Suppressor macrophage treated with lipopolysaccharide for 1 hour (primary cell): ENCODE results near the gene KLK8.
A peak's percentile ranks its signal among the peaks of the same experiment; 100 is the strongest.
"Not testable (repeated sequence)": the region's sequence is repeated elsewhere in the genome, so short reads cannot be mapped to it uniquely, and the experiment has no call there.

ENCODE experiments used
- DNase-seq, 3 donors: peaks; one replicate each; pipeline ENCODE4 v3.0.0-alpha.2; 2020 to 2022

The KLK8 gene

DNA sequence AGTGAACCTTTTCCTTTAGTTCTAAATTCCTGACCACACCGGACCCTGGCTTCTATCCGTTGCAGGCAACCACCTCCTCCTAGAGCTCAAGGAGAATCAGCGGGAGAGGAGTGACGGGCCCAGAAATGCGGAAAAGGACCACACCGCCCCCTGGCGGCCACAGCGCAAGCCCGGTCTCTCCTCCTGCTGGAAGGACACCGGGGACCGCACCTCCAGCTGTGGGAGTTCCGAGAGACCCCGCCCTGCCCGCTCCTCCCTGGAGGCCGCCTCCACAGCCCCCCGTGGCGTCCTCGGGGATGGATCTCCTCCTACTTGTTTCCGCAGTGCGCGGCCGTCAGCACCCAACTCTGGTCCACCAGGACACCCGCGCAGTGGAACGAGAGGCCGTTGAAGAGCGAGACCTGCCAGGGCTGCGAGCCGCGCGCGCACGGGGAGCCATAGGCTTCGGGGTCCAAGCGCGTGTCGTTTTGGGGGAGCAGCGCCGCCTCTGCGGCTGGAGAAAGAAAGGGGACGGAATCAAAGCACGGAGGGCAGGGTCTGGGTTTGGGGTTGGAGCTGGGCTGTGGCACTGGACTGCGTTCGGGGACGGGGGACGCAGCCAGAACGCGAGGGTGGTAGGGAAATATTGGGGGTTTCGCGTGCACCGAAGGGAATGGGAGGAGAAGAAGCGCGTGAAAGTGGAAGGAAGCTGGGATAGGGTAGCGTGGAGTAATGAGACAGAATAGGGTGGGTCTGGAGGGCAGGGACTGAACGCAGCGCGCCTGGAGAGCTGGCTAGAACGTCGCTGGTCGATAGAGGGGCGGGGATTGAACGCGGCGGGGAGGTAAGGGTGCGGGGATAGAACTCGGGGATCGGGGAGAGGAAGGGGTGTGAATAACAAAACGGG, 15.6 kb upstream of the KLK8 start:
- peak; percentile 61 to 86 (median 63) for DNase-seq

DNA sequence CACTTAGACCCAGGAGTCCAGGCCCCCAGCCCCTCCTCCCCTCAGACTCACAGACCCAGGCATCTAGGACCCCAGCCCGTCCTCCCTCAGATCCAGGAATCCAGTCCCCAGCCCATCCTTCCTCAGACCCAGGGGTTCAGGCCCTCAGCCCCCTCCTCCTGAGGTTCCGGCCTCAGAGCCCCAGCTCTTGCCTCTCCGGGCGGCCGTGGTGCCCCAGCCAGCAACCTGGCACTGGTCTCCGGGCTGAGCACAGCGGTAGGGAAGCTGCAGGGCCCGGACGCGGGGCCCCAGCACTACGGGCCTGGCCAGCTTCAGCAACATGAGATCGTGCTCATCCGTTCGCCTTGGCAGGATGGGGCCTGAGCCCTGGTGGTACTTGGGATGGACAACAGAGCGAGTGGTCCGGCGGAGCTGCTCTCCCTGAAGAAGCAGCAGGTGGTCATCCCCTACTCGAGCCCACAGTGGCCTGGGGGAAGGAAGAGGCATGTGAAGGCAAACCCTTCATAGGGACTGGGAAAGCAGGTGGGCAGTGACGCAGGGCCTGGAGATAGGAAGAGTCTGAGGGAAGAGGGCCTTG, 14.4 kb upstream of the KLK8 start:
- no peak for DNase-seq

DNA sequence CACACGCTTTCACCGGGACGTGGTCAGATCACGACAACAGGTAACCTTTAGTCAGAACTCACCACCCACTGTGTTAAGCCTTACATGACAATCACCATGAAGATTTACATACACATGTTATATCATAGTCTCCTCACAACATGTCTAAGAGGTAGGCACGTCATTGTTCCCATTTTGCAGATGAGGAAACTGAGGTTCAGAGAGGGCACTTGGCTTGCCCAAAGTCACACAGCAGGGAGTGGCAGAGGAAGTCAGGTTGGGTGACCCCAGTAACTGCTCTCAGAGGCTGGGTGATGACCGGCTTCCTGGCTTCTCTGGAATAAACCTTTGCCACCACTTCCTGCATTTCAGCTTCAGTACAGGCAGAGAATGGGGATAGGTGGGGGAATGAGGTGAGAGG, 12.8 kb upstream of the KLK8 start:
- no peak for DNase-seq

DNA sequence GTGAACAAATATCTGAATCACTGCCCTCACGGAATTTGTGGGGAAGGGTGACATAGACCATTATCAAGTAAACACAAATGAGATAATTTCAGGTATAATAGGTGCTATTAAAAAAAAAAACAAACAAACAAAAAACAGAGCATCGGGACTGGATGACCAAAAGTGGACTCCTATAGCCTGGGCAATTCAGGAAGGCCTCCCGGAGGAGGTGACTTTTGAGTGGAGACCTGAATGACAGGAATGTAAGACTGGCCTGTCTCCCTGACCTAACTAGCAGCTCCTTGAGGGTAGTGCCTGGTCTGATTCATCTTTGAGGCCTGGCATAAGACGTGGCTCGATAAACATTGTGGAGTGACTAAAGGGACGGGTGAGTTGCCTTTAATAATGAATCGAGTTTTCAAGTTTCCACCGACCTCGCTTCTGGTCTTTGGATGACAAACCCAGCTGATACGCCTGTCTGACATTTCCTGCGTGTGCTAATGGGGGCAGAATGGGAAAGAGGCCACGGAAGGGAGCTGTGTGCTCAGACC, 11.3 kb upstream of the KLK8 start:
- no peak for DNase-seq

DNA sequence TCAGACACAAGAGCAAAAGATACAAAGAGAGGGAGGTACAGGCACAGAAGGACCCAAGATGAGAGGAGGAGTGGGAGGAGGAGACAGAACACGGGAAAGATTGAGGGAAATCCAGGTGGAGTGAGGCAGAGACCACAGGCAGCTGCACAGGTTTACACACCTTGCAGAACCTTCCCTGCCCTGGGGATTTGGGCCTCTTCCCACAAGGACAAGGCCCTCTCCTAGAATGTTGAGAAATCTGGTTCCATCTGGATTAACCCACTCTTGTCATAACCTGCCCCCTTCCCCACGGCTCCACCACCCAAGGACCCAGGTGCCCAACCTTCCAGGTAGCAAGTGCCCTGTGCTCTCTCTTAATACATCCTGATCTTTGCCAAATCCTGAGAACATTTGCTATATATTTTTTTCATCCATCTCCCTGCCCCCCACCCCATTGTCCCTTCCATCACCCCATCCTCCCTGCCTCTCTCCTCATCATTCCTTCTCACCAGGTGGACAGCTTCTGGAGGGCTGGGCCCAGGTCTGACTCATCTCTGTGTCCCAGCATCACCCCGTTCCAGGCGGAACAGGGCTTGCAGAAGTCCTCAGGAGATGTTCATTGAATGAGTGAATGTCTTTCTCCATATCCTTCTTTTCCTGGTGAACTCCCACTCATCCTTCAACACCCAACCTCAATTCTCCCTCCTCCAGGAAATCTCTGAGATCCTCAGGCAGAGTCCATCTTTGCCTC, 8.8 kb upstream of the KLK8 start:
- DNase-seq = no peak

DNA sequence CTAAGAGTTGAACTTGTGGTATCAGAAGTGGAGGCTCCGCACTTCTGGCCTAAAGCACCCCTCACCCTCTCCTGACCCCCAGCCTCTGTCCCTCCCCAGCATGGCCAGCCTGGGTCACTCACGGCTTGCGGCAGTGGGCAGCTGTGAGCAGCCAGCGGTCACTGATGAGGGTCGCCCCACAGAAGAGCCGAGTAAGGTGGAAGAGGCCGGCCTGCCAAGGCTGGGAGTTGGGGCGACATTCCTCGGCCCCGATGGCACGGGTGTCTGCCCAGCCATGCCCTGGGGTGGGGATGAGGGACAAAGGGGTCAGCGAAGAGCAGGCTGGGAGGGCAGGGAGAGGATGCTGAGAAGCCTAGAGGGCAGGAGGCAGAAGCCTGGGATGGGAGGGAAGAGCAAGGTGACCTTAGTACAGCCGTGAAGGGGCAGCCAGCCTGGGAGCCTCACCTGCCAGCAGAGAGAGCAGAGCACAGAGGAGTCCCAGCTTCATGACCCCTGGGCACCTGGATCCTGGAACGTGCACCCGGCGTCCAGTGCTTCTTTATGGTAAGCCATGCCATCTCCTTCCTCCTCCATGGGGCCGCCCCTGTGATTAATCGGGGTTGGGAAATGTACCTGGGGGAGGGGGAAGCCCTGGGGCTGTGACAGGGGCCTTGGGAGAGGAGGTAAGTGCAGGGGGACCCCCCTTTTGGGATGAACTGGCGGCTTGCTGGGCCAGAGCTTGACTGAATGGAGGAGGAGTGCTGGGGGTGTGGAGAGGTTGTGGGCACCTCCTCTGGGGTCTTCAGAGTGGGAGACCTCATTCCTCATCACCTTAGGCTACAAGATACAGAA, 7.9 kb upstream of the KLK8 start:
- DNase-seq = peak in 1 of 3 donors; percentile 25

DNA sequence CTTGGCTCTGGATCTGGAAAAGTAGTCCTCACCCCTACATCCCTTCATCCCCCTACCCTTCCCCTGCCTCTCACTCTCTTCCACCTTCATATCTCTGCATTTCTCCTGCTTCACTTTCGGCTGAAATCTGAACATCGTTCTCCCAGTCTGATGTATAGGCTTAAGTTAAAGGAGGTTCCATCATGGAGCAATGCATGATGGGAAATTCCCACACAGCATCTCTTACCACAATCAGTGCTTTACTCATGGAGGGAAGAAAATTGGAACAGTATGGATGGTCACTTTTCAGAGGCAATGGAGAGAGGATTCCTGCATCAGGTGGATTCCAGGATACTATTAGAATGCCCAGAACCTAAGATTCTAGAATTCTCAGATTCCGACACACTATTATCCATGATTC, 6.1 kb upstream of the KLK8 start:
- DNase-seq = no peak

DNA sequence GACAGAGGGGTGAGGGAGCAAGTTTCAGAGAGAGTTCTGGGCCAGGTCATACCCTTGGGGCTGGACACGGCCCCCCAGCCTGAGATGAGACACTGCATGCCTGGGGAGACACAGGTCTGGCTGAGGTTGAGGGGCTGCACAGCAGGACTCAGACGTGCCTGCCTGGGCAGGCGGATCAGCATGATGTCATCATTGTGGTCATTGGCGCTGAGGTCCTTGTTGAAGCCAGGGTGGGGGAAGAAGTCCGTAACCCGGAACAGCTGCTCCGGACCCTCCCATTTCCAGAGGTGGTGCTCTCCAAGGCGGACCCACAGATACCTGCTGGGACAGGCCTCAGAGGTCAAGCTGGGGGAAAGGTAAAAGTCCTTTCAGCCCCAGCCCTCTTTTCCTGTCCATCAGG, 5.0 kb upstream of the KLK8 start:
- no peak for DNase-seq

DNA sequence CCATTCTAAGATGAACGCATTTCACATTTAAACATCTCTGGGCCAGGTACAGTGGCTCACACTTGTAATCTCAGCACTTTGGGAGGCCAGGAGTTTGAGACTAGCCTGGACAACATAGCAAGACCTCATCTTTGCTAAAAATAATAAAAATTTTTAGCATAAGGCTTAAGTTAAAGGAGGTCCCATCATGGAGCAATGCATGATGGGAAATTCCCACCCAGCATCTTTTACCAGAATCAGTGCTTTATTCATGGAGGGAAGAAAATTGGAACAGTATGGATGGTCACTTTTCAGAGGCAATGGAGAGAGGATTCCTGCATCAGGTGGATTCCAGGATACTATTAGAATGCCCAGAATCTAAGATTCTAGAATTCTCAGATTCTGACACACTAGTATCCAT, 3.8 kb upstream of the KLK8 start:
- DNase-seq = no peak

DNA sequence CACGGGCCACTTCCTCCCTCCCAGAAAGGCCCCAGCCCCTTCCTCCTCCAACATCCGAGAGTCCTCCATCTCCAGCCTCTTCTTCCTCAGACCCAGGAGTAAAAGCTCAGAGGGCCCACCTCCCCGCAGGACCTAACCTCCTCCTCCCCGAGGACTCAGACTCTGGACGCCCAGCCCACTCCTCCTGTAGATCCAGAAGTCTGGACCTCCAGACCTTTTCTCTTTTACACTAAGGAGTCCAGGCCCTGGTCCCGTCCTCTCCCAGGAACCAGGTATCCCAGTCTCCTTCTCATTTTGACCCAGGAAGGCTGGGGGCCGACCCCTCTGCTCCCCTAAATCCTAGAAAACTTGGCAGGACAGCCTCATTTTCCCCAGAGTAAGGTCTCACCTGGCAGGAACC, 1.9 kb upstream of the KLK8 start:
- no peak for DNase-seq

DNA sequence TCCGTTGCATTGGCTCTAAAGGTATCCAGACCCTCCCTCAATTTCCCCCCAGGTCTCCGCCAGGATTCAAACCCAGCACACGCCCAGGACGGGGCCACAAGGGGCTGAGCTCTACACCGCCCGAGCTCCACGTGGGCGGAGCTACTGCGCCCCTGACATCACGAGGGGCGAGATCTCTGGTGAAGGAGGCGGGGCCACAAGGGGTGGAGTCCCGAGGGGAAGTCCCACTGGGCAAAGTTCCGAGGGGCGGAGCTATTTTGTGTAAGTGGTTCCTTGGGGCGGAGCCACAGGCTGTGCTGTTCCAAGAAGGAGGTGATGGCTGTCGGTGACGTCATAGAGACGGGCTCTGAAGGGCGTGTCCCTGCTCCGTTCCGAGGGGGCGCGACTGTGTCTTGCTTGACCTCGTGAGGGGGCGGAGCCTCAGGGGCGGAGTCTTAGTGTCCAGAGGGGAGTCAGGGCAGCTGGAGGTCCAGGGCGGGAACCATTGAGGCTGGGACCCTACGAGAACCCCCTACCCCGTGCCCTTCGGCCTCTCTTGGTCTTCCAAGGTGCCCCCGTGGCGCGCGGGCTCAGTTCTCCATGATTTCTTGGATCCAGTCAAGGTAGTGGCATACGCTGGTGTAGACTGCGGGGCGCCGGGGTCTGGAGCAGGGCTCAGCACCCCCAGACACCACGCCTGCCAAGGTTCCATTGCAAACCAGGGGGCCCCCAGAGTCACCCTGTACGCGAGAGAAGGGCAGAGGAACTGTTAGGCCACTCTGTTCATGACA, 1.3 kb upstream of the KLK8 start:
- peak; percentile 34 to 68 (median 59) for DNase-seq

DNA sequence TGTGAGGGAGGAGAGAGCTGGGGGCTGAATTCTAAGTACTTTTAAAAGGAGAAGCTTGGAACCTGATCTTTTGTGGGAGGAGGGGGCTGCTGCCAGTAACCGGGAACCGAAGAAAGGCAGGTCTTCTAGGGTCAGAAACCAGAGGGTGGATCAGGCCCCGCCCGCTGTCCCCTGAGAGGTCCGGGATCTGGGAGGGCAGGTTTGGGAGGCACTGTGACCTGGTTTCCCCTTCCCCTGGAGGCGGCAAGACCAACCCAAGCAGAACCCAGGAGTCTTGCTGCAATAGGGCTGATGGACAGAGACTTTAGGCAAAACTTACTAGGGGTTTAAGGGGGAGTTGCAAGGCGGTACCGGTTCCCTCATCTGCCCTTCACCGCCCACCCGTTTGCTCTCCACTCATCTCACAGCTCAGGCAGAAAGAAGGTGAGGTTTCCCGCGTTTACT, 707 bp upstream of the KLK8 start:
- DNase-seq = no peak

DNA sequence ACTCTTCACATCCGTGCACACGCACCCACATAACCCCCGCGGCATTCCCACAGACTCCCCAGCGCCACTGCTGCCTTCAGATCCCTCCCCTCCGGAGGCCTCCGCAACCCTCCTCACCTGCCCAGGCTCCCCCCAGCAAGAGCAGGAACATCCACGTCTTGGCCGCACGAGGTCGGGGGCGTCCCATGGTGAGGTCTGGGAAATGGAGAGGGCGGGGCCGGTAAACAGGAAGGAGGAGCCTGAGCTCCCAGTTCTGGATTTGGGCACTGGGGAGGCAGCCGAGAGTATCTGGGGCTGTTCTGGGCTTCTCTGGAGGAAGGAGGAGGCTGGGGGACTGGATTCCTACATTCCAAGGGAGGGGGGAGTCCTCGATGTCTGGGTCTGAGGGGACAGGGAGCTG, 423 bp downstream of the KLK8 start:
- no peak for DNase-seq

DNA sequence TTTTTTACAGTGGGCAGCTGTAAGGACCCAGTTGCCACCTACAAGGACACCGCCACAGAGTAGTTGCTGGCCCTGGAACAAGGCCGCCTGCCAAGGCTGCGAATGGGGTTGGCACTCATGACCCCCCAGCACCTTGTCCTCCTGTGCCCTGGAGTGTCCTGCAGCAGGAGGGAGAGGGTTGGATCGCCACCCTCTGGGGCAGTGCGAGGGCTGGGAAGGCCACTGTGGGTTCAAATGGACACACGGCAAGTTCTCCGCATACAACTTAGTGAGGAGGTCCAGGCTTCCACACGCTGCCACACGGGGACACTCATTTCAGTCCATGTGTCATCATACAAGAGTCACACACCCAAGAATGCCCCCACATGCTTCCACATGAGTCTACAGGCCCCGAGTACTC, 978 bp downstream of the KLK8 start:
- DNase-seq = no peak

DNA sequence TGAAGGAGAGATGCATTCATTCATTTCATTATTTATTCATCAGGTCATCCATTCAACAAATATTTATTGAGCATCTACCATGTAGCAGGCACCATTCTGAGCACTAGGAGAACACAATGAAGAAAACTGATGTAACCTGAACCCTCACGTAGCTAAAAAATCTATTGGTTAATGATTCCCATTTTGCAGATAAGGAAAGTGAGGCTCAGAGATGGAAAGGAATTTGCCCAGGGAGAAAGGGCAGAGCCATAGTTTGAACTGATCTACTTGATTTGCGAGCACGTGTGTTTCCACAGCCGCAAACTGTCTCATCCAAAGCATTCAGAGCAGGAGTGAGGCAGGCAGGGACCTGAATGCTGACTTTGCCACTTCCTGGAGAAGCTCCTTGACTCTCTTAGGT, 2.7 kb downstream of the KLK8 start:
- DNase-seq = no peak

DNA sequence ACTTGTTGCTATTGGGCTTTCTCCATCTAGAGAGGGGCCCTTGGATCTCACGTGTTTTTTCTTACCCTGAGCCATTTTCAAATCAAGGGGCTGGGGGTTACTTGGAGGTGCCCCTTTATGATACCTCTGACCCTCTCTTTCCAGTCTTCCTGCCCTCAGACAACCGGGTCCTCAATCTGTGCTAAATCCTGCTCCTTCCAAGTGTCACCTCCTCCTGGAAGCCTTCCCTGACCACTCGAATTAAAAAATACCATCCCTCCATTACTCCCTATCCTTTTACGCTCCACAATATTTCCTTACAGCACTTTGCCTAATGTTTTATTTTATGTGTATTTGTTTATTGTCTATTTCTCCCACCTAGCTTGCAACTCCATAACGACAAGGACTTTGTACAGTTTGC, 3.3 kb downstream of the KLK8 start:
- DNase-seq = no peak

DNA sequence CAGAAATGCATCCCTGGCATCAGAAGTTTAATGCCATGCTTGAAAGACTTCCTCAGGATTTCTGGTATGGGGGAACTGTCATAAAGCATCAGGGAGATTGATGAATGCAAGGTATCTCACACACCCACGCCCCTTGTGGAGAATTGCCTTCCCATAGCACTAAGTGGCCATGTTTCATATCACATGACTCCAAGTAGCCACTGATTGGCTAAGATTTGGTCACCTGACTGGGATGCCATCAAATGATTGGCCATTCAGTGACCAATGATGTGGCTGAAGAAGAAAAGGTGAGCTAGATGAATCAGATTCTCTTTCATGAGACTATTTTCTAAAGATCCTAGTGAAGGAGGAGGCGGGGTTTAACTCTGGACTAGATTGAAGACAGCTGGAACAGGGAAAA, 7.3 kb downstream of the KLK8 start:
- DNase-seq = no peak

DNA sequence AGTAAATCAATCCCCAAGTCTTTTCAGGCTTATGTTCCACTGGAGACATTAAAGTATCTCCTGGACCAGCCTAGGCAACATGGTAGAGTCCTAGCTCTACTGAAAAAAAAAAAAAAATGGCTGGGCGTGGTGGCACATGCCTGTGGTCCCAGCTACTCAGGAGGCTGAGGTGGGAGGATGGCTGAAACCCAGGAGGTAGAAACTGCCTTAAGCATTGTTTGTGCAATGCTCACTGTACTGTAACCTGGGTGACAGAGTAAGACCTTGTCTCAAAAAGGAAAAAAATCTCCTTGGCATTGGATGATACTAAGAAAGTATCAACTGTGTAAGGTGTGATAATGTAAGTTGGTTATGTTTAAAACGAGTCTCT, 8.8 kb downstream of the KLK8 start:
- DNase-seq = no peak

DNA sequence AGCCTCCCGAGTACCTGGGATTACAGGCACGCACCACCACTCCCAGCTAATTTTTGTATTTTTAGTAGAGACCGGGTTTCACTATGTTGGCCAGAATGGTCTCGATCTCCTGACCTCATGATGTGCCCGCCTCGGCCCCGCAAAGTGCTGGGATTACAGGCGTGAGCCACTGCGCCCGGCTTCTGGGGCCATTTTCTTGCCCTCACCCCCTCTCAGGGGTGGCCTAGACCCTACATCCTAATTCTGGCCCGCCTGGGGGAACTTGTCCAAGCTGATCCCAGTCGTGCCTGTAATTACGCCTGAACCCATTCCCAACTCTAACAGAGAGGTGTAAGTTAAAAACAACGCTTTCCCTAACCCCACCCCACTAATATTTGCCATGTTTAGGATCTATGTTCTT, 17.0 kb downstream of the KLK8 start:
- DNase-seq = not testable (repeated sequence)

DNA sequence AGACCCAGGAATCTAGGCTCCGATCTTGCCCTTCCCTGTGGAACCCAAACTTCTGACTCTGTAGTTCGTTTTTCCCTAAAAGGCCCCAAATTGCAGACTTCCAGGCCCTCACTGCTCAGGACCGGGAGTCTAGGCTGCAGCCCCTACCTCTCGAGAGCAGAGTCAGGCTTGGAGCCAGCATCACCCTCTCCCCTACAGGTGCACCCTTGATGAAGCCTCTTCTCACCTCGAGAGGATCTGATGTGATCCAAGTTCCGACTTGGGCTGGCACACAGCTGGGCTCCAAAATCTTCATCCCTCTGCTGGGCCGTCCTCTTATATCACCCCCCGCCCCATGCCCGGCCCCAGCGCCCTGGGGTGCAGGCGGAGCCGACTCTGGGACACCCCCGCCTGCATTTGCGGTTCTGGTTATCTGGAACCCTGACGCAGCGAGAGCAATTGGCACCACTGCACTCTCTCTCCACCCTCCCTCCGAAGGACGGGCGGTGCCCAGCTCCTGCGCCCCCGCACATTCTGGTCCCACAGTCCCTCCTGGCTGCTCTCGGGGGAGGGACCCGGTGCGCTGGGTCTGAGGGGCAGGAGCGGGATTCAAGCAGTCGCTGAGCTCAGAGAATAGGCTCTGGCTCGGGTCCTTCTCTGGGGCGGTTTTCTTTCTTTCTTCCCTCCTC, 17.6 kb downstream of the KLK8 start, which contains the start of gene KLK7:
TSS of gene KLK7 (minus strand) at position 293 of the 668 bp plus-strand sequence. CDS start 1,518 bp downstream, outside the sequence.
- no peak for DNase-seq

DNA sequence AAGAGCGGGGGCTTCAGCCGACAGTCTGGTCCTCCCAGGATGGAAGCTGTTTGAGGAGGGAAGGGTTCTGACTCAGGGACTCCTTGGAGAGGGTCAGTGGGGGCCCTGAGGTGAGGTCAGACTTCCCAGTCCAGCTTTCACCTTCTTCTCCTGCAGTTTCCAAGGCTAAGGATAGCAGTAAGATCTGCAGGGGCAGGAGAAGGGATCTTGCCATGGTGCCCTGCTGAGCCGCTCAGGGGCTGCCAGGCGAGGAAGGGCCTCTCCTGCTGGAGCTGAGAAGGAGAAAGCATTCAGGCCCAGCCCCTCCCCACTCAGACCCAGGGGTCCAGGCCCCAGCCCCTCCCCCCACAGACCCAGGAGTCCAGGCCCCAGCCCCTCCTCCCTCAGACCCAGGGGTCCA, 19.2 kb downstream of the KLK8 start:
- DNase-seq = no peak
